Right lobe of liver (tissue), 6 donors: Measurements from ENCODE around the gene PLXNA4. TPM values are rescaled to one million over a fixed set of nuclear protein-coding genes. Genes with fewer than 3 reads are reported as not detected.

ENCODE experiments used
- ATAC-seq, 4 donors: fragments of 200-7000 bp; cut with Tn5 transposase; one replicate each; pipeline ENCODE4 v1.9.1; 2020; ENCODE audit warnings: mild to moderate bottlenecking in 4 of 4, moderate library complexity in 4 of 4
- DNase-seq, 3 donors: peaks; one replicate each; pipeline ENCODE4 v3.0.0-alpha.2; 2020
- H3K27ac ChIP-seq, 3 donors: fragments of 200-600 bp; one replicate each; pipeline ENCODE4 v1.8.0; 2022
- H3K27me3 ChIP-seq, 2 donors: fragments of 200-600 bp; one replicate each; pipeline ENCODE4 v1.8.0; 2022
- H3K36me3 ChIP-seq, 4 donors: fragments of 200-600 bp; sonication (generic) in 1 of 4; one replicate each; pipeline versions ENCODE4 v1.5.1 to v1.8.0; 2017 to 2022; ENCODE audit warnings: control low read depth in 1 of 4
- H3K4me1 ChIP-seq, 4 donors: fragments of 200-600 bp; sonication (generic) in 1 of 4; one replicate each; pipeline versions ENCODE4 v1.5.1 to v1.8.0; 2017 to 2022; ENCODE audit warnings: control low read depth in 1 of 4
- H3K4me3 ChIP-seq, 3 donors: fragments of 200-600 bp; one replicate each; pipeline ENCODE4 v1.8.0; 2022
- H3K9me3 ChIP-seq, 4 donors: fragments of 200-600 bp; sonication (generic) in 1 of 4; one replicate each; pipeline versions ENCODE4 v1.5.1 to v1.8.0; 2017 to 2022; ENCODE audit warnings: control low read depth in 1 of 4
- CTCF ChIP-seq, 4 donors: fragments of 200-600 bp in 3 of 4; fragments of 450-650 bp in 1 of 4; IDR thresholded peaks; one replicate each; pipeline versions ENCODE4 v1.5.1 to v1.8.0; 2016 to 2022; ENCODE audit warnings: antibody characterized with exemption in 4 of 4, mild to moderate bottlenecking in 2 of 4
- POLR2A ChIP-seq: fragments of 450-650 bp; IDR thresholded peaks from one replicate; pipeline ENCODE4 v1.6.1; 2017; ENCODE audit warnings: antibody characterized with exemption, mild to moderate bottlenecking
- WGBS: methylation state at CpG from one replicate; pipeline ENCODE4 v1.1.6; 2018; ENCODE audit warnings: low coverage, low lambda C conversion rate; ENCODE audit not compliant: insufficient coverage; ENCODE audit errors: missing lambda C conversion rate; 5-methylcytosine and 5-hydroxymethylcytosine counted together
- intact Hi-C, 2 donors: fragments of 100-400 bp; cut with DNase I; formaldehyde crosslinking; loops; one replicate each; pipeline versions ENCODE4 v1.11.2 to v1.14.1; 2022
- total RNA-seq, 6 experiments: library from RNA; depleted of rRNA in 2 of 6; stranded (reverse); fragments of >200 nt in 2 of 6; fragmentation: NEBNext Ultra II Directional in 3 of 6; extraction: Animal tissue kit (Norgen Biotek cat#: 25700) in 3 of 6; gene quantifications; one replicate each; pipeline versions ENCODE4 v1.1.0 to v1.2.4, GENCODE V29; 2016 to 2023
- donor health status: DM: no; HTN: yes; CAD: no.
- donor health status: DM: no; HTN: no; CAD: no.
- donor health status: DM: no; HTN: no; CAD: no.
- donor health status: DM: no; HTN: yes; CAD: no.
- donor health status: DM: no; HTN: yes; CAD: no.

The PLXNA4 gene
- total RNA-seq, 6 experiments from 2014 or later, result 0.17 to 0.90 (median 0.30) TPM

GRCh38 chr7:132140341-132140740, 435.9 kb downstream of the PLXNA4 start:
- ATAC-seq, result no peak
- Histone ChIP-seq H3K36me3 (no peaks in the 10 kb centered on the region), H3K9me3 (no peaks in the 10 kb centered on the region), H3K27ac (no peak overlapping the region), H3K4me3 (no peak overlapping the region), H3K4me1 (no peaks in the 10 kb centered on the region), H3K27me3 (no peaks in the 10 kb centered on the region)
- intact Hi-C loops, result no loop called here
- WGBS, result no CpG with 5 or more reads among the region's 5 CpGs
- no peak for DNase-seq
- TF ChIP-seq POLR2A (no peak), CTCF (IDR thresholded peaks at IDR 0.05) (no peak)

GRCh38 chr7:132138817-132139216, 437.5 kb downstream of the PLXNA4 start:
- Histone ChIP-seq H3K27ac (no peak overlapping the region), H3K9me3 (no peaks in the 10 kb centered on the region), H3K4me1 (no peaks in the 10 kb centered on the region), H3K27me3 (no peaks in the 10 kb centered on the region), H3K36me3 (no peaks in the 10 kb centered on the region), H3K4me3 (no peak overlapping the region)
- no peak for TF ChIP-seq CTCF (IDR thresholded peaks at IDR 0.05)
- TF ChIP-seq POLR2A, result no peak
- no peak for ATAC-seq
- no CpG with 5 or more reads among the region's 2 CpGs for WGBS
- no peak for DNase-seq
- intact Hi-C loops, result no loop called here

GRCh38 chr7:132137681-132138080, 438.6 kb downstream of the PLXNA4 start:
- no peak for TF ChIP-seq POLR2A
- no peak for TF ChIP-seq CTCF (IDR thresholded peaks at IDR 0.05)
- H3K9me3 ChIP-seq, result no peaks in the 10 kb centered on the region
- no peak for ATAC-seq
- H3K4me3 ChIP-seq, result no peak overlapping the region
- no peak for DNase-seq
- intact Hi-C loops, result no loop called here
- no peaks in the 10 kb centered on the region for H3K36me3 ChIP-seq
- H3K27me3 ChIP-seq, result no peaks in the 10 kb centered on the region
- H3K27ac ChIP-seq, result no peak overlapping the region
- WGBS, result 81% methylated on average over 5 of the region's 5 CpGs
- H3K4me1 ChIP-seq, result no peaks in the 10 kb centered on the region

- Histone ChIP-seq H3K9me3 (no peaks in the 10 kb centered on the region), H3K27me3 (no peaks in the 10 kb centered on the region), H3K27ac (no peak overlapping the region), H3K4me1 (no peaks in the 10 kb centered on the region), H3K4me3 (no peak overlapping the region), H3K36me3 (no peaks in the 10 kb centered on the region)
- no peak for TF ChIP-seq POLR2A
- TF ChIP-seq CTCF (IDR thresholded peaks at IDR 0.05), result no peak
- intact Hi-C loops, result no loop called here
- DNase-seq (no peak), ATAC-seq (no peak)
- 70% methylated on average over 7 of the region's 8 CpGs for WGBS
These were observed 440.4 kb downstream of the PLXNA4 start for GRCh38 chr7:132135746-132136385.
